NCI-H1417 (cell line): Measurements from ENCODE around the gene XIRP2.
"Not testable (repeated sequence)": the region's sequence is repeated elsewhere in the genome, so short reads cannot be mapped to it uniquely, and the experiment has no call there.

Experiments
- DNase-seq, 3 experiments: peaks; one replicate each; lab custom pipeline; 2025; lab: John Stamatoyannopoulos, UW

Gene XIRP2

GRCh38 chr2:167196461-167197252 lies 308.4 kb downstream of the XIRP2 start:
- DNase-seq = peak in 2 of 3 experiments; percentile 3 to 8

DNA sequence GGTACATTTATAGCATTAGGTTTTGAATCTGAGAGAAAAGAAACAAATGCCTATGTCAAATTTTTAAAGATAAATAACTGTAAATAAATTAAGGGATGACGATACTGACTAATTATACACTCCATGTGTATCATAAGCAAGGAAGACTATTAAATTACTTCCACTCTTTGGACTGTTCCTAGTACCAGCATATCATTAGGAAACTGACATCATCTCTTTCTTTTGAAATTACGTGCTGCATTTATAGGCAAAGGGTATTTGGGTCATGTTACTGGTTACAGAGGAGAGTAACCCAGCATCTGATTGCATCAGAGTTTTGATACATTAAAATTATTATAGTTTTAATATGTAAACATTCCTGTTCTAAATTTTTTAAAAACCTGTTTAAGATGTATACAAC lies 309.7 kb downstream of the XIRP2 start:
- DNase-seq = peak in 1 of 3 experiments; percentile 4

DNA sequence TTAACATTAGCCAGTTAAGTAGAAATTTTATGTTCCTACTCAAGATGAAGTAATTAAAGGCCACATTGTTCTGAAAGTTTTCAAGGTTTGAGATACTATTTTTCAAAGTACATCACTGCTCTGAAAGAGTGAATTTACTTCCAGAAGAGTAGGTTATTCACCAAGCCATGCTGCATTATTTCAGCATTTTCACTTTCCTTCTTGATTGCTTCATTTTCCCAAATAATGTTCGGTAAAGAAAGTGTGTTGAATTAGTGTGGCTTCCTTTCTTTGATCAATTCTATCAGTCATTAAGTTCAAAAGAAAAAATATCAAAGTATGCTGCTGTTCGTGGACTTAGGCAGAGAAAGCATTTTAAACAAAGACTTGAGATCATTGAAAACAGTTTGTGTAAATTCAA lies 310.3 kb downstream of the XIRP2 start:
- no peak for DNase-seq

- DNase-seq = no peak
These were observed 311.7 kb downstream of the XIRP2 start for GRCh38 chr2:167200019-167200418.

DNA sequence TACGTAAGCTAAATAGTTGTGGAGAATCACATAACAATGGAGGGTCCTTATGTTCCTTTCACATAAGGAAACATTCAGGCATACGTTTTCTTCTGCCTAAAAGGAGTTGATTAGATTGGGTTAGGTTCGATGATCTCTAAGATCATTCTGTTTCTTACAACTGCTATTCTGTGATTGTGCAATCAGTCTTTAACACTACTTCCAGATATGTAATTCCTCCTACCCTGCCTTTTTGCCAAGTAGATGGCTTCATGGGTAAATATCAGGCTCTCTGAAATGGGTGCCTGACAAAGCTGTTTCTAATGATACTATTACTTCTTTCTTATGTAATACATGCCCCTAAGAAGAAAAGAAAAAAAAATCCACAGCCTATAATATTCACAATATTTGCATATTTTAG lies 321.5 kb downstream of the XIRP2 start:
- no peak for DNase-seq

GRCh38 chr2:167212014-167212648 lies 323.9 kb downstream of the XIRP2 start:
- peak in 2 of 3 experiments; percentile 39 to 46 for DNase-seq

GRCh38 chr2:167215595-167215994 lies 327.3 kb downstream of the XIRP2 start:
- no peak for DNase-seq

GRCh38 chr2:167237478-167237877 lies 349.2 kb downstream of the XIRP2 start:
- DNase-seq = peak in 1 of 3 experiments; percentile 0

GRCh38 chr2:167240671-167241070 lies 352.4 kb downstream of the XIRP2 start:
- DNase-seq = no peak

DNA sequence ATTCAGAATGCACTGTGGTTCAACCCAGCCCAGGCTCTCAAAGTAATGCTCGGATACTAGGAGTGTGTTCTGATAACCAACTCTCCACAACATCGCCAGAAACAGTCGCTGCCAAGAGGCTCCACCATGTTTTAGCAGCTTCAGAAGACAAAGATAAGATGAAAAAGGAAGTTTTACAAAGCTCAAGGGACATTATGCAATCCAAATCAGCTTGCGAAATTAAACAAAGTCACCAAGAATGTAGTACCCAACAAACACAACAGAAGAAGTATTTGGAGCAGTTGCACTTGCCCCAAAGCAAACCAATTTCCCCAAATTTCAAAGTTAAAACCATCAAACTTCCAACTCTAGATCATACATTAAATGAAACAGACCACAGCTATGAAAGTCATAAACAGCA lies 360.9 kb downstream of the XIRP2 start:
- no peak for DNase-seq

- DNase-seq = peak in 1 of 3 experiments; percentile 0
These were observed 364.7 kb downstream of the XIRP2 start for GRCh38 chr2:167253025-167253424.

- no peak for DNase-seq
These were observed 366.4 kb downstream of the XIRP2 start for GRCh38 chr2:167254721-167255120.

- no peak for DNase-seq
These were observed 370.4 kb downstream of the XIRP2 start for GRCh38 chr2:167258712-167259111.

- DNase-seq = peak in 2 of 3 experiments; percentile 22 to 46
These were observed 376.1 kb downstream of the XIRP2 start for GRCh38 chr2:167264380-167264779.

GRCh38 chr2:167265004-167265403 lies 376.7 kb downstream of the XIRP2 start:
- DNase-seq = no peak

DNA sequence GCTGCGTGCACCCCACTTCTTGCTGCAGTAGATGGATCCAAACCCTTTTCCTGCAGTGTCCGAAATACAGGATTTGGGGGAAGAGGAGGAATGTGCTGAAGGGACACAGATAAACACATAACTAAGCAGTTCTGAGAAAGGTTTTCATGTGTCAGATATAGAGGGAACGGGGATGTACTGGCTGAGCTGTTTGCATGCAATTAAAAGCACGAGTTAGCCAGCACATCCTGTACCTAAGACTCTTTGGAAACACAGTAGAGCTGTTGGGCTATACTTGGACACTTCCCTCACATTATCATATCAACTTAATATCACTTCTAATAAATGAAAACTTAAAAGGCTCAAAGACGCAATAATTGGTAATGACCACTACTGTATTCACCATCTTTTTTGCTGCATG lies 377.4 kb downstream of the XIRP2 start:
- DNase-seq = no peak

- not testable (repeated sequence) for DNase-seq
These were observed 380.0 kb downstream of the XIRP2 start for GRCh38 chr2:167268245-167268644.

DNA sequence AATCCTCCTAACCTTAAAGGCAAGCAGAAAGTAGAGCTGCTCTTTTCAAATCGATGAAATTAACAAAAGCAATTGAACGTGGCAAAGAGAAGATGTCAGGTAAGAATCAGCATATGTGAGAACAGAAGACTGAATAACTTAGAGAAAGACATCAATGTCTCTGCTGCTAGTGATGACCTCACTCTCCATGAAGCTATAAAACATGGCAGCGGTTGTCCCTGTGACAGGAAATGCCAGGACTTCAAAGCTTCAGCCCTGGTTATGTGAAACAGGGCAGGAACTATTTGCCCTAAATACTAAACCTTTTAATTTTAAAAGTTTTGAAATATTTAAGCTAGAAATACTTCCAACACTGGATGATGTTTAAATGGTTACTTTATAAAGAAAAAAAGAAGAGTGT lies 383.7 kb downstream of the XIRP2 start:
- no peak for DNase-seq

GRCh38 chr2:167275046-167275445 lies 386.8 kb downstream of the XIRP2 start:
- DNase-seq = no peak

DNA sequence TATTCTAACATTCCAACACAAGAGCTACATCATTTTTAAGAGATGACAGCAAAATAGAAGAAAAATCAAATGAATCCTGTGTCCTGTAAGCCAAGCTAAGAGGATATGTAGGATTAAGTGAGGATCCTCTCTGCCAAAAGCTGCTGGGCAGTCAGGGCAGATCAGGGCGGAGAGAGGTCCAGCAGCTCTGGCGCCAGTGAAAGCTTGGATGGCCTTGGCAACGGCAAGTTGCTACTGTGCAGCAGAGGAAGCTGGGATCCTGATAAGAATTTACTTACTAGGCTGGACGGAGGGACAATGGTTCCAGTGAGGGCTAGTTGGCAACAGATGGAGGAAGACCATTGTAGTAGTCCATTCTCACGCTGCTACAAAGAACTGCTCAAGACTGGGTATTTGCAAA lies 391.5 kb downstream of the XIRP2 start:
- DNase-seq = no peak

GRCh38 chr2:167287212-167287611 lies 398.9 kb downstream of the XIRP2 start:
- DNase-seq = no peak

DNA sequence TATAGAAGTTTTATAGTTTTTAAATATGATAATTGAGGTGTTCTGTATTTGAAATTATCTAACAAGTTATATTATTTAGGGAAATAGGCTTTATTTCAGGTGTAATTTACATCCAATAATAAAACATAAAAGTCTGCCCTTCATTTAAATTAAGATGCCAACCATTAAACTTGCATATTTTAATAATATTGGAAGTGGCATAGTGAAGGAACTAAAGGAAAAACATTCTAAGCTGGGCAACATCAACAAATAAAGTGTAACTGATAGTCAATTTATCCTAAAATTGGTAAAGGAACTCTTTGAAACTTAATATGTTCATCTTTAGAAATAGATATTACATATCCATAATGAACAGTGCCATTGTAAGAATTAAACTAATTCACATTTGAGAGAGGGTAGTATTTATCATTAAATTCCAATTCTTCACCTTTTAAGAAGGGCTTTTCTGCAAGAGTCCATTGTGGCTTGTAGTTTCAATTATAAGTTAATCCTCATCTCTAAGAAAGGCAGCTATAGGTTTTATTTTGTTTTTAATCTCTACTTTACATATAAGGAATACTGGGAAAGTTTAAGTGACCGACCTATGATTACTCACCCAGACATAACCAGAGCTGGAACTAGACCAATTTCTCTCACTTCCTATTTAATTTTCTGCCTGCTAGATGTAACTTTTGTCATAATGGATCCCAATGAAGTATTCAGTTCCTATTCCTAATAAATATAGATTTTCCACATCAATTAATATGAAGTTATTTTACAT lies 401.6 kb downstream of the XIRP2 start:
- no peak for DNase-seq
